Endothelial cell of hepatic sinusoid (primary cell): ENCODE results near the gene ZNF662.

Source experiments
- in situ Hi-C: cut with HindIII; loops from 2 replicates; pipeline ENCODE4 v1.10.0; 2017; ENCODE audit warnings: low sequenced_read_pairs

Gene ZNF662

DNA sequence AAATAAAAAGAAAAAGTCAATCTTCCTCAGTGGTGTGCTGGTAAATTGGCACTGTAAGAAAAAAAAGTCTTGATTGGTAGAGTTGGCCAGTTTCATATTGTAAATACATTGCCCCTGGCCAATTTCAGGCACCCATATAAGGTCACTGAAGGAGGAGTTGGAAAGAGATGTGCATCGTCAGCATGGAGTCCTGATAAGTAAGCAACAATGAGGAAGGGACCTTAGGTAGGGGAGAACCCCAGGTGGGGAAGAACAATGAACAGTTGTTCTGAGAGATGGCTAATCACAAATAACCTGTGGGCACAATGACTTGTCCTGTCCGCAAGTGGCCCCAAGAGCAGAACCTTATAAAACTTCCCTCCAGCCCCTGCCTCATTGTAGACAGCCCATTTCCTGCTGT lies 21.6 kb upstream of the ZNF662 start:
- in situ Hi-C loops = loop anchor here (25.0 kb wide), 1 partner anchor 122 kb away; the partner anchor contains the start of gene CCDC13

DNA sequence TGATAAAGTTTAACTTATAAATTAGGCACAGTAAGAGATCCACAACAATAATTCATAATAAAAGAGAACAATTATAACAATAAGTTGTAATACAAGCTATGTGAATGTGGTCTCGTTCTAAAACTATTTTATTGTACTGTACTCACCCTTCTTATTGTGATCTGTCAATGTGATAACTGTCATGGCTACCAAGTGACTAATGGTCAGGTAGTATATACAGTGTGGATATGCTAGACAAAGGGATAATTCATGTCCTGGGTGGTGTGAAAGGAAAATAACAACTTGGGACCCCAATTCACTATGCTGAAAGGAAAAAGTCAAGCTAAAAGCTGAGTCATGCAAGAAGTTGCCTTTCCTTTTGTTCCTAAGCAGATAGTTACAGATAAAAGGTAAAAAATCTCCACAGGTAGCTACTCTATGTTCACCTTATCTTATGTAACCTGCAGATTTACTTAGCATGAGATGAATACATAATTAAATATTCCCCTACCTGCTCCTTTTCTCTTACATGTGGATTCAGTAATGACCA lies 19.6 kb upstream of the ZNF662 start:
- in situ Hi-C loops = loop anchor here (25.0 kb wide), 1 partner anchor 124 kb away; the partner anchor contains the start of gene CCDC13

DNA sequence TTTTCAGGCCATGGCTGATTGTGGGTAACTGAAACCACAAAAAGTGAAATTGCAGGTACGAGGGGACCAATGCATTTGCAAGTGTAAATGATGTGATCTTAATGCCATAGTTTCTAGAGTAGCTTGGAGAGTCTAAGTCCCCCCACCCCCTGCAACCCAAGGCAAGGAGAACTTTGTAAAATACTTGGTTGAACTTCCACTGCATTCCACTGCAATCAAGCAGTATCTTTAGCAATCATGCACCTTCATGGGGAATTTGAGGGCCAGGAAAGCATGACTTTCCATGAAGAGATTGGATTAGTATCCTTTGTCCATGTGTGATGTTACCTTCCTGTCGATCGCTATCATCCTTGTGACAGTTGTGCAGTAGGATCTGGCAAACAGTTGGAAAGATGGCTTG lies 18.9 kb upstream of the ZNF662 start:
- in situ Hi-C loops = loop anchor here (25.0 kb wide), 1 partner anchor 125 kb away; the partner anchor contains the start of gene CCDC13

DNA sequence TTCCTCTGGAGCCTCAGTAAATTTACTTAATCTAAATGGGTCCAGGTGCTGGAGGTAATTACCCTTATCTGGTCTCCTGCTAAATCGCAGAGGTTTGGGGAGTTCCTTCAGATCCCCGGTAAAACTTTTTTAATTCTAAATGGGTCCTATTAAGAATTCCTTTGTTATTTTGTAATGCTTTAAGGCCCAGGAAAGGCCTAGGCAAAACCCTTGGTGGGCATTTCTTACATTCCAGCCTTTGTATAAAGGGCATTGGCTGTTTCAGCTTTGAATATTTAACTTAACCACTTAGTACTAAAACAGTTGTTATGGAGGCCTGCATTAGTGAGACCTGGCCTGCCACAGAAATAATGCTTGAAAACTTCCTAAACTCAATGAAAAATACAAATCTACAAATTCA lies 14.9 kb upstream of the ZNF662 start:
- in situ Hi-C loops = loop anchor here (25.0 kb wide), 1 partner anchor 129 kb away; the partner anchor contains the start of gene CCDC13

DNA sequence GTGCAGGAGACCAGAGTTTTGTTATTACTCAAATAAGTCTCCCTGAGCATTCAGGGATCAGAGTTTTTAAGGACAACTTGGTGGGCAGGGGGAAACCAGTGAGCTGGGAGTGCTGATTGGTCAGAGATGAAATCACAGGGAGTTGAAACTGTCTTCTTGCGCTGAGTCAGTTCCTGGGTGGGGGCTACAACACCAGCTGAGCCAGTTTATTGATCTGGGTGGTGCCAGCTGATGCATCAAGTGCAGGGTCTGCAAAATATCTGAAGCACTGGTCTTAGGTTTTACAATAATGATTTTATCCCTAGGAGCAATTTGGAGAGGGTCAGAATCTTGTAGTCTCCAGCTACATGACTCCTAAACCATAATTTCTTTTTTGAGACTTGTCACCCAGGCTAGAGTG lies 13.8 kb upstream of the ZNF662 start:
- in situ Hi-C loops = loop anchor here (25.0 kb wide), 1 partner anchor 130 kb away; the partner anchor contains the start of gene CCDC13

DNA sequence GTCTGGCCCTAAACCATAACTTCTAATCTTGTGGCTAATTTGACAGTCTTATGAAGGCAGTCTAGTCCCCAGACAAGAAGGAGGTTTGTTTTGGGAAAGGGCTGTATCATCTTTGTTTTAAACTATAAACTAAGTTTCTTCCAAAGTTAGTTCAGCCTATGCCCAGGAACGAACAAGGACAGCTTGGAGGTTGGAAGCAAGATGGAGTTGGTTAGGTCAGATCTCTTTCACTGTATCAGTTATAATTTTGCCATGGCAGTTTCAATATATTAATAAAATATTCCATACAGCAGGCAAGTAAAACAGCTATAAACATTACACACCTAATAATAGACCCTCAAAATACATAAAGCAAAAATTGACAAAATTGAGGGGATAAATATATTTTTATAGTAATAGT lies 13.1 kb upstream of the ZNF662 start:
- in situ Hi-C loops = loop anchor here (25.0 kb wide), 1 partner anchor 131 kb away; the partner anchor contains the start of gene CCDC13

DNA sequence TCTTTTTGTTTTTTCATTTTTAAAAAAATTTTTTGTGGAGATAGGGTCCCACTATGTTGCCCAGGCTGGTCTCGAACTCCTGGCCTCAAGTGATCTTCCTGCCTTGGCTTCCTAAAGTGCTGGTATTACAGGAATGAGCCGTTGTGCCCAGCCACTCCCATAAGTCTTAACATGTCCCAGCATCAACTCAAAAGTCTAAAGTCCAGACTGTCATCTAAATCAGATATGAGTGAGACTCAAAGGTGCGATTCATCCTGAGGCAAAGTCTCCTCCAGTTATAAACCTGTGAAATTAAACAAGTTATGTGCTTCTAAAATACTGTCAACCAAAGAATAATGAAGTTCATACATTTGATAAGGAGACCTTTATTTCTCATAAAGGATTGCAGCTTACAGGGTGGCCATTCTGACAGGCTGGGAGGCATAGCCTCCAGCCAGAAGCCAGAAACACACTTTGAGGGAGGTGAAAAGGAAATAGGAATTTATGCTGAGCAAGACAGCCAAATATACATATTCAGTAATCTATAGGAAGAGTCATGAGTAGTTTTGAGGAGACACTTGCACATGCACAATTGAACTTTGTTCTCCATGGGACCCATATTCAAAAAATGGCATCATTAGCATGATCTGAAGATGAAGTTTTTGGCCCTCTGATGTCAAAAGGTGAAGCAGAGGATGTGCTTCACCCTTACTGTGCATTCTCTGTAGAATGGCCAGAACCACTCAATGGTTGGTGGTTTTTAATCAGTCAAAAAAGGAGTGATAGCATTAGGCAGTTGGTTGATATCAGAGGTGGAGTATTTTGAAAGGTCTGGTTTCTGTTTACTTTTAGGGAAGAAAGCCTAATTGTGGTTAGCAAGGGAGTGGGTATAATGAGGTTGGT lies 11.0 kb upstream of the ZNF662 start:
- in situ Hi-C loops = loop anchor here (25.0 kb wide), 1 partner anchor 133 kb away; the partner anchor contains the start of gene CCDC13

DNA sequence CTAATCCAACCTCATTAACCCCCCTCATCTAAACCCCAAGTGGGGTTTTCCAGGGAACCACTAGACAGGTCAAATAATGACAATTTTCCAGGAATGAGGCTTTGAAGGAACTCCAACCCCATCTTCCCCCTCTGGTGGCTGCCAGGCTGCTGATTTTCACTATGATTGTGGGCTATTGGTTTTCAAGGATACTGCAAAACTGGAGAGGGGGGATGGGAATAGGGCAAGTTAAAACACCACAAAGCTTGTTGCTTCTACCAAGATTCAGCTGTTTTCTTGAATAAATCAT lies 10.4 kb upstream of the ZNF662 start:
- in situ Hi-C loops = loop anchor here (25.0 kb wide), 1 partner anchor 133 kb away; the partner anchor contains the start of gene CCDC13

DNA sequence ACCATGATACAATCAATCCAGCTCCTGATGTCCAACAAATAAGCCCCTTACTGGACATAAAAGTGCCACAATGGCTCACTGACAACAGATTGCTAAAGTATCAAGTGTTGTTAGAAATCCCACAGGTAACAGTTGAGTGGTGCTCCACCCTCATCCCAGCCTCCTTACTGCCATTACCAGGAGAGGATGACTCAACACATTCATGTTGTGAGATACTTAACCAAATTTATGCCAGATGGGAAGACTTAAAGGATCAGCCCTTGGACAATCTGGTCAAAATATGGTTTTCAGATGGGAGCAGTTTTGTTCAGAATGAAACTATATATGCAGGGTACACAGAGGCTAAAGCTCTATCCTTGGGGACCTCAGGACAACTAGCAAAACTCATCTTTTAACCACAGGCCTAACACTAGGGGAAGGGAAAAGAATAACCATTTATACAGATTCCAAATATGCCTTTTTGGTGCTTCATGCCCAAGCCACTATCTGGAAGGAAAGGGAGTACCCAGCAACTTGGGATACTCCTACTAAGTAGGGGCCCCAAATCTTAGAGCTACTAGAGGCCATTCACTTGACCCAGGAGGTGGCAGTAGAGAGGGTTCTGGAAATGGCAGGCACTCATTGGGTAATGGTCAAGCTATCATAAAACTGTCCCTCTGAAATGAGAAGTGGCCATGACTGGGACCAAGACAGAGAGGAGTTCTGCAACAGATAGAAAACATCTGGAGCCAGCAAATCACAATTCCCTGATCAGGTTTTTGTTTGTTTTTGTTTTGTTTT lies 6.9 kb upstream of the ZNF662 start:
- in situ Hi-C loops = loop anchor here (25.0 kb wide), 1 partner anchor 137 kb away; the partner anchor contains the start of gene CCDC13

DNA sequence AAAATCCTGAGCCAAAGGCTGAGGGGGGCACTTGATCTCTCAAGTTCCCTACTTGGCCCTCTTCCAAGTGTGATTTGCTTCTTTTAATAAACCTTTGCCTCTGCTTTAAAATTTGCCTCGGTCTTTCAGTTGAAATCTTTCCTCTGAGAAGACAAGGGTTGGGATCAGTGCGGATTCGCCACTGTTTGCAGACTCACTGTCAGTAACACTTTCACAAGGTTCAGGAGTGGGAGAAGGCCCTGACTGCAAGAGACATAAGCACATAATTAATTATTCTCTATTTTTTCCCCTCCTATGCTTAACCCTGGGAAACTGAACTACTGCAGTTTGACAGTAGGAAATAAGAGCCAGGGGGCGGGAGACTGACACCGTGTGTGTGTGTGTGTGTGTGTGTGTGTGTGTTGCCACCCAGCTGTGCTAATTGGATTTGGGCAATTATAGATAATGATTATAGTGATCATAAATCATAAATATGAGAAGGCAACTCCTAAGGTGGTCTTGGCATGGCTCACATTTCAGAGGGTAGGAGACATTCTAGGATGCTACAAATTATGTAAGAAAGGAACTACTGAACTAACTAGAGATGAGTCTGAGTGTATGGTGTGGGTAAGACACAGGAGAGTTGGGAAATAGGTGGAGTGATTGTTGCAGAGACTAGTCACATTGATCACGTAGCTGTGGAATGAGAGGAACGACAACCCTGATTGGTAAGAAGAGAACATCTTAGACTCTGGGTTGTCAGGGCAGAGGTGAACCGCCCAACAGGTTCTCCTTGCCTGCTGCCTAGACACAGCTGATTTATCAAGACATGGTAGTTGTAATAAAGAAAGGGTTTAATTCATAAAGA lies 5.5 kb upstream of the ZNF662 start:
- in situ Hi-C loops = no loop called here

DNA sequence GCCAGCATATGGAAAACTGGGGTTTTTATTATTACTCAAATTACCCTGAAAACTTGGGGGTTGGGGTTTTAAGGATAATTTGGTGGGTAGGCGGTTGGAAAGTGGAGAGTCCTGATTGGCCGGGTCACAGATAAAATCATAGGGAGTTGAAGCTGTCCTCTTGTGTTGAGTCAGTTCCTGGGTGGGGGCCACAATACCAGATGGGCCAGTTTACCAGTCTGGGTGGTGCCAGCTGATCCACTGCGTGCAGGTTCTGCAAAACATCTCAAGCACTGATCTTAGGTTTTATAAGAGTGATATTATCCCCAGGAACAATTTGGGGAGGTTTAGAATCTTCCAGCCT lies 4.9 kb upstream of the ZNF662 start:
- in situ Hi-C loops = no loop called here

DNA sequence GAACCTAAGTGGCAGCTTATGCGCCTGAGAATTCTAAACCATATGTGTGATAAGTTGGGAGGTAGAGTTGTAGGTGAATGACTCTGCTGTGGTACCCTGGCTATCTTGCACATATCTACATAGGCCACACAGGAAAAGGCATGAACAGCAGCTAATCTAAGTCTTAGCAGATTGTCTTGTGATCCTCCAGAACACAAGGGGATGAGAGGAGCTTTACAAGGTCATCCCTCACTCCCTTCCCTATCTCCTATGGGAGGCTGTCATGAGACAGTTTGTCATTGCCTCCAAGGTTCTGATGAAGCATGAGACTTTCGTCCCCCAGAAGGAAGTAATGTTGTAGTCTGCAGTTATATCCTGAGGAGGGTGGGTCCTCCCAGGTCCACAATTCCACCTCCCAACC lies 3.7 kb upstream of the ZNF662 start:
- in situ Hi-C loops = no loop called here

DNA sequence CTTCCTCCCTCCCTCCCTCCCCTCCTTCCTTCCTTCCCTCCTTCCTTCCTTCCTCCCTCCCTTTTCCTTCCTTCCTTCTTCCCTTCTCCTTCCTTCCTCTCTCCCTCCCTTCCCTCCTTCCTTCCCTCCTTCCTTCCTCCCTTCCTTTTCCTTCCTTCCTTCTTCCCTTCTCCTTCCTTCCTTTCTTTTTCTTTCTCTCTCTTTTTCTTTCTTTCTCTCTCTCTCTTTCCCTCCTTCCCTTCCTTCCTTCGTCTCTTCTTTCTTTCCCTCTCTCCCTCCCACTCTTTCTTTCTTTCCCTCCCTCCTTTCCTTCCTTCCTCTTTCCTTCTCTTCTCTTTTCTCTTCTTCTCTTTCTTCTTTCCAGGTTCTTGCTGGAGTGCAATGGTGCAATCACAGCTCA lies 1.9 kb upstream of the ZNF662 start:
- in situ Hi-C loops = no loop called here

DNA sequence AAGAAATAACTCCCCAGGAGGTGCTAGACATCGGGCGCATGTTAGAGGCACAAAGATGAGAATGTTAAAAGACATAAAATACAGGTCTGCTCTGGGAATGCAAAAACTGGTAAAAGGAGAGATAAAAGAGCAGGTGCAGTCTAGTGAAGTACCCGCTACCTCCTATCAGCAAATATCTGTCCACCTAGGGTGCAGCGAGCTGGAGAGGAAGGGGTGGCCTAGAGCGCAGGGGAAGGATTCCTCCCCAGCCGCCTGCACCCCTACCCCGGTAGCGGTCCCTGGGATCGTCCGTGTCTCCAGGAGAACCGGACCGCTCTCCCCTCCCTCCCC lies 237 bp upstream of the ZNF662 start:
- in situ Hi-C loops = no loop called here

DNA sequence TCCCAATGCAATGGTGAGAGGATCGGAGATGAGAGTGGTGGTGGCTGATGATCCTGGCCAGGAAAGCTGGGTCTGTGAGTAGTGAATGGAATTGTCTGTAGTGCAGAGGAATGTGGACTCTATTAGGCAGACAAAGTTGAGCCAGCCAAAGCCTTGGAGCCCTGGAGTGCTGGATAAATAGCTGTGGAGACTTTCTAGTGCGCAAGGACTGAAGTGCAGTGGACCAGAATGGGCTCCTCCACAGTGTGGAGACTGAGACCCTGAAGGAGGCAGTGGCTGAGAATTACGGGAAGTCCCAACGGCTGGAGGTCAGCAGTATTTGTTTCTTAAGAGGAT lies 874 bp downstream of the ZNF662 start:
- in situ Hi-C loops = no loop called here

DNA sequence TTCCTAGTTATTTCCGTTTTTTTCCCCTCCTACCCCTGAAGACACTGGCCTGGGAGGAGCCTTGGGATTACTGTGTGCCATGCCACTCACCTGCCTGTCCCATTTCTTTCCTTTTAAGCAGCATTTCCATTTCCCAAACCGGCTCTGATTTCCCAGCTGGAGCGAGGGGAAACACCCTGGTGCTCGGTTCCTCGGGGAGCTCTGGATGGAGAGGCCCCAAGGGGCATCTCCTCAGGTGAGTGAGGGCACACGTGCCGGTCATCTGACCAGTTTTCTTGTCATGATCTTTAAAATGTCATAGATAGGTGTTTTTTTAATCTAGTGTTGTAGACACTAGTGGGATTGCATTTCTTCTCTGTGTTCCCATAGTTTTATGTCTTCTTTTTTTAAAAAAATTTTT lies 2.7 kb downstream of the ZNF662 start:
- in situ Hi-C loops = no loop called here

DNA sequence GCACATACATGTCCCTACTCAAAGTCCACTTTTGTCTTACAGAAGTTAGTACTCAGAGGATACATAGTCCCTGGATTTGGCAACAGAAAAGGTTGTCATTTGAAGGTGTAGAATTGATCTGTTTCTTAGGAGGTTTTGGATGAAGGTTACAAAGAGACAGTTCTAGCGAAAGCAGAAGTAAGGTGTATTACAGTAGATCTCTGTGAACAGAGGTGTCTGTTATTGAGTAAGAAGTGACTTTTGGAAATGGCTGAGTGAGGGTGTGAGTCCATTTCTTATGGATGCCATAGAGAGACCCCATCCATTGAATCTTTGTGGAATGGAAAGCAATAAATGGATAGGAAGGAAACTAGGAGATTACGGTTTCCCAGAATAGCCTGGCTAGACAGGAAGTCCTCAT lies 5.6 kb downstream of the ZNF662 start:
- in situ Hi-C loops = no loop called here

DNA sequence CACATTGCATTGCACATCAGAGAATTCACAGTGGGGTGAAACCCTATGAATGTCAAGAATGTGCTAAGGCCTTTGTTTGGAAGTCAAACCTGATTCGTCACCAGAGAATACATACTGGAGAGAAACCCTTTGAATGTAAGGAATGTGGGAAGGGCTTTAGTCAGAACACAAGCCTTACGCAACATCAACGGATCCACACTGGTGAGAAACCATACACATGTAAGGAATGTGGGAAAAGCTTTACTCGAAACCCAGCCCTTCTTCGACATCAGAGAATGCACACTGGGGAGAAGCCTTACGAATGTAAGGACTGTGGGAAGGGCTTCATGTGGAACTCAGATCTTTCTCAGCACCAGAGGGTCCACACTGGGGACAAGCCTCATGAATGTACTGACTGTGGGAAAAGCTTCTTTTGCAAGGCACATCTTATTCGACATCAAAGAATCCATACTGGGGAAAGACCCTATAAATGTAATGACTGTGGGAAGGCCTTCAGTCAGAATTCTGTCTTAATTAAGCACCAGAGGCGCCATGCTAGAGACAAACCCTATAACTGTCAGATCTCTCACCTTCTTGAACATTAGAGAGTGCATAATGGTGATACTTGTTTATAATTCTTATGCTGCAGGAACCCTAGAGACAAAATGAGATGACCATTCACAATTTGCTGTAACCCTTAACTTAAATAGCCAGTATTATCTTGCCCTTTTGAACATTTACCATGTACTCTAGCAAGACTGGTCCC lies 9.0 kb downstream of the ZNF662 start:
- in situ Hi-C loops = no loop called here

DNA sequence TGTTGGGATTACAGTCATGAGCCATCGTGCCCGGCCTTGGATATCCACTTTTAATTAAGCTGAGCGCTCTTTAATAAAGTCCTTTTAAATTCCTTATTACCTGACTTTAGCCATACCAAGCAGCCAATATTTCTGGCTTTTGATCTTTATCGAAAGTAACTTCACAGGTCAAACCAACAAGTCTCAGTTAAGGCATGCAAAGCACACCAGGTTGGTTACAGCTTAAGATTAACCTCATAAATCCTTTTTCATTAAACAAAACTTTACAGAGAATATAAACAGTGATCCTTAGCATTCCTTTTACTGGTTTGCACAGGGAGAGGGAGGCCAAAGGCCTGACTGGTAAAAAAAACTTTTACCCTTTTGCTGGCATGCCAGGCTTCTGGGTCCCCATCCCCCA lies 17.7 kb downstream of the ZNF662 start:
- in situ Hi-C loops = no loop called here

DNA sequence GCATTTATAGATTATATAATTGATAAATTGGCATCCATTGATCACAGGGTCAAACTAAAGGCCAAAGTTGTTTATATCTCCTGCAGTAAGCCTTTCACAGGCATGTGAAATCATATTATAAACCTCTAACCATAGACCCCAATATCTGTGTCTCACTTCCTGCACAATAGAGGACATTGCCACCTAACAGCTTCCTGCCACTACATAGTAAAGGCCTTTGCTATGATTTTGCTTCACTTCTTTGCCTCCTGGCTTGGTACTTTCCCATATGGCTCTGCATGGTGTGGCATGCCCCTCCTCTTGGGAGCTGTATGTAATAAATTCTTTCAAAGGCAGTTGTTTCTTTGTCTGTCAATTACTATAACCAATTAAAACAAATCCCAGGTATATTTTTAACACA lies 20.4 kb downstream of the ZNF662 start:
- in situ Hi-C loops = no loop called here
